Measurements from ENCODE around the gene BCAR1. TPM values are rescaled to one million over a fixed set of nuclear protein-coding genes. Genes with fewer than 3 reads are reported as not detected.
A peak's percentile ranks its signal among the peaks of the same experiment; 100 is the strongest.

BCAR1 gene
- total and polyA plus RNA-seq, 10 of the 15 experiments (the other 5 are each of a cell fraction or from before 2014, with no cell fraction given): 0.13 to 14.1 (median 2.8) TPM; not detected in 1

GRCh38 chr16:75265911-75266701, 14.7 kb upstream of the BCAR1 start:
- FAIRE-seq (no peak), ATAC-seq (peak; percentile 75), DNase-seq (ENCODE audit: low read depth, low spot score) (no peak)
- BruUV-seq (replicated peaks): no TSS peak
- Histone ChIP-seq H3K27ac (ENCODE audit: control insufficient read depth, insufficient read depth) (peak overlapping the region; percentile 55), H3K9ac (ENCODE audit: control insufficient read depth, insufficient read depth, low read length) (peak overlapping the region; percentile 87), H3K4me1 (ENCODE audit: control insufficient read depth, insufficient read depth, low read length) (peaks cover 8% of the 10 kb centered on the region; the same call in 1 of the 2 replicates), H2AFZ (ENCODE audit: control insufficient read depth, low read depth, low read length) (peak overlapping the region; percentile 86), H3K27me3 (replicated peaks in 1 of 2; ENCODE audit: control insufficient read depth in 2 of 2, insufficient read depth in 2 of 2, low read length in 1 of 2) (no peaks in the 10 kb centered on the region; a peak in 1 of 4 replicates), H4K20me1 (ENCODE audit: control insufficient read depth, insufficient read depth) (no peaks in the 10 kb centered on the region), H3K4me3 (peak overlapping the region; percentile 96), H3K79me2 (ENCODE audit: control insufficient read depth, insufficient read depth, low read length) (peaks cover 9% of the 10 kb centered on the region), H3K36me3 (ENCODE audit: control insufficient read depth in 2 of 2, insufficient read depth in 2 of 2, low read length in 1 of 2) (no peaks in the 10 kb centered on the region), H3K9me3 (replicated peaks; ENCODE audit: control insufficient read depth, insufficient read depth, low read length) (no peaks in the 10 kb centered on the region; the same call in 2 of the 3 replicates), H3K4me2 (ENCODE audit: control insufficient read depth, insufficient read depth) (peak overlapping the region; percentile 82)
- RAD21 ChIA-PET (ENCODE audit: unreplicated experiment): interaction anchor here (0.8 to 1.4 kb wide), 6 partner anchors 20 to 119 kb away, joined by 3 to 6 read pairs (median 4); no protein-coding TSS in a partner anchor
- peak; percentile 35 for TF ChIP-seq IKZF1 (conservative IDR thresholded peaks at IDR 0.05)
- 0 out of 2 replicates have a peak, but pooled peaks have one; percentile 4 for TF ChIP-seq ZNF24 (IDR thresholded peaks at IDR 0.05)
- no peak for TF ChIP-seq HCFC1 (IDR thresholded peaks at IDR 0.05; ENCODE audit: low read length)
- peak; percentile 63 for TF ChIP-seq NRF1 (conservative IDR thresholded peaks at IDR 0.05; ENCODE audit: low read depth, low read length)
- no peak for TF ChIP-seq EP300 (IDR thresholded peaks at IDR 0.05; ENCODE audit: borderline replicate concordance in 1 of 2, control insufficient read depth in 1 of 2, low read depth in 2 of 2, low read length in 2 of 2)
- TF ChIP-seq, protein P1, sequence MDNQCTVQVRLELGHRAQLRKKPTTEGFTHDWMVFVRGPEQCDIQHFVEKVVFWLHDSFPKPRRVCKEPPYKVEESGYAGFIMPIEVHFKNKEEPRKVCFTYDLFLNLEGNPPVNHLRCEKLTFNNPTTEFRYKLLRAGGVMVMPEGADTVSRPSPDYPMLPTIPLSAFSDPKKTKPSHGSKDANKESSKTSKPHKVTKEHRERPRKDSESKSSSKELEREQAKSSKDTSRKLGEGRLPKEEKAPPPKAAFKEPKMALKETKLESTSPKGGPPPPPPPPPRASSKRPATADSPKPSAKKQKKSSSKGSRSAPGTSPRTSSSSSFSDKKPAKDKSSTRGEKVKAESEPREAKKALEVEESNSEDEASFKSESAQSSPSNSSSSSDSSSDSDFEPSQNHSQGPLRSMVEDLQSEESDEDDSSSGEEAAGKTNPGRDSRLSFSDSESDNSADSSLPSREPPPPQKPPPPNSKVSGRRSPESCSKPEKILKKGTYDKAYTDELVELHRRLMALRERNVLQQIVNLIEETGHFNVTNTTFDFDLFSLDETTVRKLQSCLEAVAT (IDR thresholded peaks at IDR 0.05): peak; percentile 41; the same call in 1 of the 2 replicates
- TF ChIP-seq NR2F1 (conservative IDR thresholded peaks at IDR 0.05): peak; percentile 75
- no peak; the same call in none of the 2 replicates for TF ChIP-seq LARP7 (IDR thresholded peaks at IDR 0.05)
- TF ChIP-seq NBN (IDR thresholded peaks at IDR 0.05): peak; percentile 47; the same call in 1 of the 2 replicates
- TF ChIP-seq SMARCA5 (IDR thresholded peaks at IDR 0.05): 0 out of 2 replicates have a peak, but pooled peaks have one; percentile 14
- peak; percentile 71 for TF ChIP-seq POLR2A (IDR thresholded peaks at IDR 0.05; ENCODE audit: low read depth, low read length)
- peak; percentile 36; the same call in 1 of the 2 replicates for TF ChIP-seq DPF2 (IDR thresholded peaks at IDR 0.05)
- 0 out of 2 replicates have a peak, but pooled peaks have one; percentile 32 for TF ChIP-seq GATAD2B (conservative IDR thresholded peaks at IDR 0.05; ENCODE audit: low read depth)
- TF ChIP-seq YY1 (IDR thresholded peaks at IDR 0.05; ENCODE audit: low read depth, low read length): 0 out of 2 replicates have a peak, but pooled peaks have one; percentile 4
- TF ChIP-seq TAF1 (IDR thresholded peaks at IDR 0.05; ENCODE audit: borderline replicate concordance, low read depth, low read length): peak; percentile 13; the same call in 1 of the 2 replicates
- no peak for TF ChIP-seq MXI1 (IDR thresholded peaks at IDR 0.05; ENCODE audit: low read depth, low read length)
- TF ChIP-seq BACH1 (IDR thresholded peaks at IDR 0.05; ENCODE audit: borderline replicate concordance): peak; percentile 61; the same call in 1 of the 2 replicates
- TF ChIP-seq BHLHE40 (IDR thresholded peaks at IDR 0.05; ENCODE audit: borderline replicate concordance in 1 of 2, low read depth in 2 of 2, low read length in 1 of 2): peak in 1 of 2 experiments; percentile 33; a peak in 1 of 4 replicates
- TF ChIP-seq CHD2 (IDR thresholded peaks at IDR 0.05; ENCODE audit: borderline replicate concordance, low read depth, low read length): no peak
- TF ChIP-seq HDGF (IDR thresholded peaks at IDR 0.05): peak; percentile 77; the same call in 1 of the 2 replicates
- peak; percentile 54; the same call in 1 of the 2 replicates for TF ChIP-seq ZNF207 (IDR thresholded peaks at IDR 0.05; ENCODE audit: borderline replicate concordance)
- TF ChIP-seq NR2C1 (IDR thresholded peaks at IDR 0.05): 0 out of 2 replicates have a peak, but pooled peaks have one; percentile 15
- SMC1A ChIA-PET (ENCODE audit: uncharacterized antibody, unreplicated experiment): no interaction called here
- CTCF ChIA-PET: interaction anchor here (1.3 to 1.5 kb wide), 2 partner anchors 67 to 119 kb away, joined by 3 to 6 read pairs; no protein-coding TSS in a partner anchor
- in situ Hi-C loops (cut with MboI) (no loop called here), intact Hi-C loops (cut with micrococcal nuclease; ENCODE audit: unreplicated experiment) (no loop called here)
- POLR2A ChIA-PET: interaction anchor here (1.1 to 1.3 kb wide), 3 partner anchors 11 to 114 kb away, joined by 3 read pairs; no protein-coding TSS in a partner anchor
- 13% methylated on average over 47 of the region's 62 CpGs for WGBS (ENCODE audit: insufficient coverage, insufficient replicate concordance, low lambda C conversion rate, missing lambda C conversion rate)
